OCI-LY1 (cell line): Measurements from ENCODE around the gene LRRC8D.

ENCODE experiments used
- H2AFZ ChIP-seq: fragments of 200-600 bp; sonication (generic), shearing (Covaris generic); 2 replicates; pipeline ENCODE4 v1.6.0; 2014; ENCODE audit warnings: antibody characterized with exemption, mild to moderate bottlenecking, low read length
- H3F3A ChIP-seq: fragments of 200-600 bp; sonication (generic), shearing (Covaris generic); 2 replicates; pipeline ENCODE4 v1.6.0; 2014; ENCODE audit warnings: mild to moderate bottlenecking, antibody characterized with exemption, low read length, moderate library complexity; ENCODE audit not compliant: insufficient read depth
- H3K27ac ChIP-seq: fragments of 200-600 bp; sonication (generic); 2 replicates; pipeline ENCODE4 v1.5.1; 2014; ENCODE audit warnings: low read length, mixed run types, mild to moderate bottlenecking, low read depth; ENCODE audit not compliant: poor library complexity, severe bottlenecking
- H3K27me3 ChIP-seq: fragments of 200-600 bp; sonication (generic); 2 replicates; pipeline ENCODE4 v1.6.0; 2014; ENCODE audit warnings: antibody characterized with exemption, mild to moderate bottlenecking, low read length, moderate library complexity; ENCODE audit not compliant: insufficient read depth
- H3K36me3 ChIP-seq: fragments of 200-600 bp; sonication (generic); 2 replicates; pipeline ENCODE4 v1.6.1; 2014; ENCODE audit warnings: mild to moderate bottlenecking, antibody characterized with exemption, low read length, moderate library complexity, mixed read lengths; ENCODE audit not compliant: insufficient read depth
- H3K4me1 ChIP-seq: fragments of 200-600 bp; sonication (generic); 2 replicates; pipeline ENCODE4 v1.5.1; 2014; ENCODE audit warnings: mild to moderate bottlenecking, low read length, moderate library complexity; ENCODE audit not compliant: insufficient read depth, severe bottlenecking
- H3K4me2 ChIP-seq: fragments of 200-600 bp; sonication (generic), shearing (Covaris generic); 2 replicates; pipeline ENCODE4 v1.6.1; 2014; ENCODE audit warnings: low read length
- H3K4me3 ChIP-seq: fragments of 200-600 bp; sonication (generic); 2 replicates; pipeline ENCODE4 v1.5.1; 2014; ENCODE audit warnings: low read length, low read depth, mild to moderate bottlenecking, mixed read lengths; ENCODE audit not compliant: poor library complexity, severe bottlenecking
- H3K79me2 ChIP-seq: fragments of 200-600 bp; shearing (Covaris generic); 2 replicates; pipeline ENCODE4 v1.6.1; 2016; ENCODE audit warnings: mixed run types, low read length, mixed read lengths; ENCODE audit not compliant: insufficient read depth
- H3K9ac ChIP-seq: fragments of 200-600 bp; sonication (generic), shearing (Covaris generic); 2 replicates; pipeline ENCODE4 v1.6.1; 2014; ENCODE audit warnings: mild to moderate bottlenecking, low read length, mixed read lengths
- H3K9me2 ChIP-seq: fragments of 200-600 bp; sonication (generic), shearing (Covaris generic); 2 replicates; pipeline ENCODE4 v1.6.1; 2014; ENCODE audit warnings: low read depth, mild to moderate bottlenecking, low read length, mixed read lengths
- H3K9me3 ChIP-seq: fragments of 200-600 bp; shearing (Covaris generic); 2 replicates; pipeline ENCODE4 v1.6.1; 2014; ENCODE audit warnings: low read length, mixed read lengths
- H4K20me1 ChIP-seq: fragments of 200-600 bp; sonication (generic), shearing (Covaris generic); 2 replicates; pipeline ENCODE4 v1.6.0; 2016; ENCODE audit warnings: mild to moderate bottlenecking, low read length; ENCODE audit not compliant: insufficient read depth
- CTCF ChIP-seq: fragments of 200-600 bp; sonication (generic), shearing (Covaris generic); IDR thresholded peaks from 2 replicates; pipeline ENCODE4 v1.5.1; 2017; ENCODE audit warnings: mild to moderate bottlenecking, antibody characterized with exemption, low read length, moderate library complexity, mixed read lengths
- EZH2 ChIP-seq: fragments of 200-600 bp; sonication (generic), shearing (Covaris generic); IDR thresholded peaks from 2 replicates; pipeline ENCODE4 v1.8.0; 2017; ENCODE audit warnings: borderline replicate concordance, mixed run types, mild to moderate bottlenecking, antibody characterized with exemption, low read length, moderate library complexity, mixed read lengths

LRRC8D gene

DNA sequence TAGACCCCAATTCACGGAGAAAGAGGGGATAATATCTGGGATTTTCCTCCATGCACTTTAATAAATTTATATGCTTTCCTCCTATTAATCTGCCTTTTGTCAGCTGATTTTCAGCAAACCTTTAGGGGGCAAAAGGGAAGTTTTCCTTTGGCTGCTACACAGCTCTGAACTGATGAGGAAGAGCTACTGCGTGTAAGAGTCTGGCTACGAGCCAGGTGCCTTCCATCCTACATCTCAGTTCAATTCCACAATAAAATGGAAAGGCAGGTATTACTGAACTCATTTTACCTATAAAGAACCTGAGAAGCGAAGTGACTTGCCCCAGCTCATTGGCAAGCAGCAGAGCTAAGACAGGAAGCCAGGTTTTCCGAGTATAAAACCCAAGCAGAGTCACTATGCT is 145.8 kb downstream of the LRRC8D start:
- Histone ChIP-seq H3K4me1 (no peaks in the 10 kb centered on the region), H3K9me3 (no peaks in the 10 kb centered on the region), H3K4me2 (no peak overlapping the region), H3K4me3 (no peak overlapping the region), H3K79me2 (no peaks in the 10 kb centered on the region), H3K36me3 (no peaks in the 10 kb centered on the region), H3F3A (no peaks in the 10 kb centered on the region), H3K9ac (no peak overlapping the region), H4K20me1 (no peaks in the 10 kb centered on the region), H3K27ac (no peak overlapping the region), H2AFZ (no peak overlapping the region), H3K9me2 (no peaks in the 10 kb centered on the region), H3K27me3 (peaks cover 3% of the 10 kb centered on the region; the same call in 1 of the 2 replicates)
- TF ChIP-seq EZH2 (no peak), CTCF (no peak)

GRCh38 chr1:89971600-89971999 is 150.8 kb downstream of the LRRC8D start:
- H3K9me2 ChIP-seq: no peaks in the 10 kb centered on the region
- H3K36me3 ChIP-seq: no peaks in the 10 kb centered on the region
- H3K4me2 ChIP-seq: no peak overlapping the region
- H3K4me3 ChIP-seq: no peak overlapping the region
- no peaks in the 10 kb centered on the region for H3K4me1 ChIP-seq
- H3K27ac ChIP-seq: no peak overlapping the region
- no peak overlapping the region for H2AFZ ChIP-seq
- H3K9ac ChIP-seq: no peak overlapping the region
- TF ChIP-seq EZH2 (no peak), CTCF (no peak)
- H3K79me2 ChIP-seq: no peaks in the 10 kb centered on the region
- no peaks in the 10 kb centered on the region for H3K27me3 ChIP-seq
- H3F3A ChIP-seq: no peaks in the 10 kb centered on the region
- no peaks in the 10 kb centered on the region for H3K9me3 ChIP-seq
- no peaks in the 10 kb centered on the region for H4K20me1 ChIP-seq

DNA sequence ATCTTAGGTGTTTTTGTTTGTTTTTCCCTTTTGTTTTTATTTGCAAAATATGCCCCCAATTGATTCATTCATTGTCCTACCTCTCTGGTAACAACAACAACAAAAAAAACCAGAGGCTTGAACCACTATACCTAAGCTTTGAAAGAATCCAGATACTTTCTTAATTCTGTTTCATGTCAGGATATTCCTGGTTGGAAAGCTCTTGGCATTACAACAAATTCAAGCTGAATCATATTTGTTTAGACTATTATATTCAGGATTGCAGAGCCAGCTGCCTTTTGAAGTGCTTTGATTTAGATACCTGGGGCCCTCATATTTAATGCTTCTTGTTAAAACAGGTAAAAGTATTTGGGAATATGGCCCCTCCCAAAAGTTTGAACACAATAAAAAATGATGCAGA is 151.2 kb downstream of the LRRC8D start:
- H3K4me1 ChIP-seq: no peaks in the 10 kb centered on the region
- no peaks in the 10 kb centered on the region for H3K79me2 ChIP-seq
- H3K27me3 ChIP-seq: no peaks in the 10 kb centered on the region
- H4K20me1 ChIP-seq: no peaks in the 10 kb centered on the region
- no peaks in the 10 kb centered on the region for H3K36me3 ChIP-seq
- H3K9me3 ChIP-seq: no peaks in the 10 kb centered on the region
- H3F3A ChIP-seq: no peaks in the 10 kb centered on the region
- TF ChIP-seq CTCF (no peak), EZH2 (no peak)
- no peak overlapping the region for H2AFZ ChIP-seq
- H3K4me3 ChIP-seq: no peak overlapping the region
- no peak overlapping the region for H3K4me2 ChIP-seq
- H3K9ac ChIP-seq: no peak overlapping the region
- no peak overlapping the region for H3K27ac ChIP-seq
- no peaks in the 10 kb centered on the region for H3K9me2 ChIP-seq
